GM18870 (cell line): ENCODE data around the gene LRRC1.

Experiments
- ATAC-seq: cut with Tn5 transposase; IDR thresholded peaks from one replicate; pipeline ENCODE4 v1.9.1; 2021; ENCODE audit warnings: moderate library complexity; ENCODE audit not compliant: unreplicated experiment

Gene LRRC1

GRCh38 chr6:53813801-53814200 lies 19.0 kb downstream of the LRRC1 start:
- no peak for ATAC-seq

GRCh38 chr6:53814353-53814752 lies 19.5 kb downstream of the LRRC1 start:
- no peak for ATAC-seq

- ATAC-seq: no peak
These were observed 20.7 kb downstream of the LRRC1 start for GRCh38 chr6:53815381-53816119.

GRCh38 chr6:53818858-53819609 lies 24.2 kb downstream of the LRRC1 start:
- ATAC-seq: no peak

- ATAC-seq: no peak
These were observed 27.8 kb downstream of the LRRC1 start for GRCh38 chr6:53822401-53823125.

- no peak for ATAC-seq
These were observed 29.9 kb downstream of the LRRC1 start for GRCh38 chr6:53824714-53825113.

- ATAC-seq: no peak
These were observed 30.9 kb downstream of the LRRC1 start for GRCh38 chr6:53825532-53826321.

- ATAC-seq: no peak
These were observed 32.7 kb downstream of the LRRC1 start for GRCh38 chr6:53827531-53827930.

GRCh38 chr6:53828215-53828614 lies 33.4 kb downstream of the LRRC1 start:
- ATAC-seq: no peak

- no peak for ATAC-seq
These were observed 34.3 kb downstream of the LRRC1 start for GRCh38 chr6:53828966-53829697.

- no peak for ATAC-seq
These were observed 35.0 kb downstream of the LRRC1 start for GRCh38 chr6:53829698-53830221.

- ATAC-seq: no peak
These were observed 35.6 kb downstream of the LRRC1 start for GRCh38 chr6:53830366-53830765.

GRCh38 chr6:53831081-53831869 lies 36.5 kb downstream of the LRRC1 start:
- ATAC-seq: no peak

GRCh38 chr6:53831936-53832660 lies 37.3 kb downstream of the LRRC1 start:
- no peak for ATAC-seq

- no peak for ATAC-seq
These were observed 38.4 kb downstream of the LRRC1 start for GRCh38 chr6:53833155-53833554.

GRCh38 chr6:53834132-53834531 lies 39.3 kb downstream of the LRRC1 start:
- no peak for ATAC-seq

GRCh38 chr6:53837865-53838769 lies 43.3 kb downstream of the LRRC1 start:
- ATAC-seq: no peak

- no peak for ATAC-seq
These were observed 45.2 kb downstream of the LRRC1 start for GRCh38 chr6:53840027-53840426.
